Liver (tissue), 9 donors: Measurements from ENCODE around the gene MVB12B. TPM values are rescaled to one million over a fixed set of nuclear protein-coding genes. Genes with fewer than 3 reads are reported as not detected.

Source experiments
- DNase-seq: peaks from one replicate; pipeline ENCODE4 v3.0.0-alpha.2; 2017; ENCODE audit warnings: low spot score
- H3K27ac ChIP-seq, 2 donors: one replicate each; pipeline ENCODE4 v1.7.0; 2013; ENCODE audit warnings: inconsistent platforms in 2 of 2, low read length in 2 of 2, control low read depth in 1 of 2, low read depth in 1 of 2, mild to moderate bottlenecking in 1 of 2
- H3K27me3 ChIP-seq, 4 donors: one replicate each; pipeline versions ENCODE4 v1.6.1 to v1.7.0; 2013; ENCODE audit warnings: low read length in 3 of 4, inconsistent platforms in 1 of 4, mild to moderate bottlenecking in 1 of 4, moderate library complexity in 1 of 4; ENCODE audit not compliant: control insufficient read depth in 4 of 4, insufficient read depth in 4 of 4
- H3K36me3 ChIP-seq, 4 donors: one replicate each; pipeline versions ENCODE4 v1.6.1 to v1.7.0; 2013; ENCODE audit warnings: low read length in 3 of 4, mild to moderate bottlenecking in 3 of 4, low read depth in 1 of 4, moderate library complexity in 1 of 4; ENCODE audit not compliant: control insufficient read depth in 4 of 4, insufficient read depth in 3 of 4
- H3K4me1 ChIP-seq, 4 donors: one replicate each; pipeline versions ENCODE4 v1.6.1 to v1.7.0; 2013; ENCODE audit warnings: low read length in 3 of 4, mild to moderate bottlenecking in 3 of 4, moderate library complexity in 1 of 4; ENCODE audit not compliant: control insufficient read depth in 4 of 4, insufficient read depth in 4 of 4
- H3K4me3 ChIP-seq, 3 donors: one replicate each; pipeline versions ENCODE4 v1.6.1 to v1.7.0; 2013; ENCODE audit warnings: low read length in 3 of 3, control low read depth in 1 of 3, low read depth in 1 of 3, mild to moderate bottlenecking in 1 of 3
- H3K9ac ChIP-seq, 2 donors: one replicate each; pipeline ENCODE4 v1.7.0; 2013; ENCODE audit warnings: low read length in 2 of 2, mild to moderate bottlenecking in 2 of 2, moderate library complexity in 2 of 2, control low read depth in 1 of 2, low read depth in 1 of 2
- H3K9me3 ChIP-seq, 4 donors: one replicate each; pipeline versions ENCODE4 v1.6.1 to v1.7.0; 2013; ENCODE audit warnings: low read length in 3 of 4; ENCODE audit not compliant: control insufficient read depth in 4 of 4
- EGR1 ChIP-seq, 2 donors: IDR thresholded peaks; 2 replicates each; pipeline ENCODE4 v1.6.1; 2016 to 2018; ENCODE audit warnings: antibody characterized with exemption in 2 of 2, low read depth in 2 of 2
- FOXA2 ChIP-seq: IDR thresholded peaks from 2 replicates; pipeline ENCODE4 v1.6.1; 2016; ENCODE audit warnings: antibody characterized with exemption
- GABPA ChIP-seq, 2 donors: IDR thresholded peaks in 1 of 2; conservative IDR thresholded peaks in 1 of 2; 2 replicates each; pipeline ENCODE4 v1.6.1; 2016; ENCODE audit warnings: antibody characterized with exemption in 2 of 2, mild to moderate bottlenecking in 1 of 2, moderate library complexity in 1 of 2
- HNF4A ChIP-seq, 2 donors: conservative IDR thresholded peaks; 2 replicates each; pipeline ENCODE4 v1.6.1; 2016; ENCODE audit warnings: antibody characterized with exemption in 2 of 2, mild to moderate bottlenecking in 2 of 2
- HNF4G ChIP-seq: IDR thresholded peaks from 2 replicates; pipeline ENCODE4 v1.6.1; 2016; ENCODE audit warnings: antibody characterized with exemption
- MAX ChIP-seq: IDR thresholded peaks from 2 replicates; pipeline ENCODE4 v1.6.1; 2016; ENCODE audit warnings: antibody characterized with exemption
- RAD21 ChIP-seq, 2 donors: IDR thresholded peaks; 2 replicates each; pipeline ENCODE4 v1.6.1; 2016; ENCODE audit warnings: antibody characterized with exemption in 2 of 2, mild to moderate bottlenecking in 2 of 2
- REST ChIP-seq: IDR thresholded peaks from 2 replicates; pipeline ENCODE4 v1.6.1; 2016; ENCODE audit warnings: antibody characterized with exemption, mild to moderate bottlenecking
- RXRA ChIP-seq, 2 donors: IDR thresholded peaks; 2 replicates each; pipeline ENCODE4 v1.6.1; 2017 to 2018; ENCODE audit warnings: antibody characterized with exemption in 2 of 2, mild to moderate bottlenecking in 1 of 2
- SP1 ChIP-seq: IDR thresholded peaks from 2 replicates; pipeline ENCODE4 v1.6.1; 2018; ENCODE audit warnings: antibody characterized with exemption, mild to moderate bottlenecking
- TAF1 ChIP-seq: conservative IDR thresholded peaks from 2 replicates; pipeline ENCODE4 v1.6.1; 2016; ENCODE audit warnings: antibody characterized with exemption, mild to moderate bottlenecking
- YY1 ChIP-seq: IDR thresholded peaks from 2 replicates; pipeline ENCODE4 v1.6.1; 2016; ENCODE audit warnings: antibody characterized with exemption, mild to moderate bottlenecking
- WGBS: extraction: QIAGEN DNeasy Blood & Tissue Kit; methylation state at CpG from one replicate; pipeline ENCODE4 v1.1.7; 2013; 5-methylcytosine and 5-hydroxymethylcytosine counted together
- polyA plus RNA-seq, 2 donors: library from polyadenylated mRNA; stranded (reverse) in 1 of 2; unstranded in 1 of 2; fragments of 200-250 nt in 1 of 2; fragments of >200 nt in 1 of 2; fragmentation: Nextera tagmentation in 1 of 2; extraction: Ambion mirVana in 1 of 2; gene quantifications; one replicate each; pipeline versions ENCODE4 v1.2.1 to v1.2.3, GENCODE V29; 2013 to 2015
- total RNA-seq, 2 donors: library from RNA; depleted of rRNA; stranded (reverse); fragments of >200 nt; gene quantifications; one replicate each; pipeline ENCODE4 v1.2.3, GENCODE V29; 2014
- TF ChIP-seq, protein P1 (sequence below): IDR thresholded peaks from 2 replicates; pipeline ENCODE4 v1.6.1; 2016; ENCODE audit warnings: antibody characterized with exemption
- TF ChIP-seq, protein P2 (sequence below): fragments of 150-350 bp; IDR thresholded peaks from 2 replicates; pipeline ENCODE4 v1.5.1; 2017; ENCODE audit warnings: improper control_type of control experiment, low read depth, low read length; ENCODE audit not compliant: missing input control
- TF ChIP-seq, protein P3 (sequence below): IDR thresholded peaks from 2 replicates; pipeline ENCODE4 v1.6.1; 2016; ENCODE audit warnings: antibody characterized with exemption
- donor health status: healthy.
- donor health status: healthy.
- donor health status: healthy.
- donor health status: healthy.
- donor health status: healthy.

MVB12B gene
- total and polyA plus RNA-seq, 4 donors = 5.3 to 12.4 (median 8.4) TPM

- TF ChIP-seq YY1 (no peak), REST (no peak), FOXA2 (no peak), HNF4A (conservative IDR thresholded peaks at IDR 0.05) (no peak), HNF4G (no peak), SP1 (no peak), GABPA (IDR thresholded peaks at IDR 0.05 in 1 of 2, conservative IDR thresholded peaks at IDR 0.05 in 1 of 2) (no peak), RXRA (IDR thresholded peaks at IDR 0.05) (no peak), RAD21 (IDR thresholded peaks at IDR 0.05) (no peak), EGR1 (IDR thresholded peaks at IDR 0.05; ENCODE audit: low read depth in 2 of 2) (no peak), TAF1 (no peak)
- TF ChIP-seq, protein P1, sequence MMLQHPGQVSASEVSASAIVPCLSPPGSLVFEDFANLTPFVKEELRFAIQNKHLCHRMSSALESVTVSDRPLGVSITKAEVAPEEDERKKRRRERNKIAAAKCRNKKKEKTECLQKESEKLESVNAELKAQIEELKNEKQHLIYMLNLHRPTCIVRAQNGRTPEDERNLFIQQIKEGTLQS = no peak
- TF ChIP-seq, protein P2, sequence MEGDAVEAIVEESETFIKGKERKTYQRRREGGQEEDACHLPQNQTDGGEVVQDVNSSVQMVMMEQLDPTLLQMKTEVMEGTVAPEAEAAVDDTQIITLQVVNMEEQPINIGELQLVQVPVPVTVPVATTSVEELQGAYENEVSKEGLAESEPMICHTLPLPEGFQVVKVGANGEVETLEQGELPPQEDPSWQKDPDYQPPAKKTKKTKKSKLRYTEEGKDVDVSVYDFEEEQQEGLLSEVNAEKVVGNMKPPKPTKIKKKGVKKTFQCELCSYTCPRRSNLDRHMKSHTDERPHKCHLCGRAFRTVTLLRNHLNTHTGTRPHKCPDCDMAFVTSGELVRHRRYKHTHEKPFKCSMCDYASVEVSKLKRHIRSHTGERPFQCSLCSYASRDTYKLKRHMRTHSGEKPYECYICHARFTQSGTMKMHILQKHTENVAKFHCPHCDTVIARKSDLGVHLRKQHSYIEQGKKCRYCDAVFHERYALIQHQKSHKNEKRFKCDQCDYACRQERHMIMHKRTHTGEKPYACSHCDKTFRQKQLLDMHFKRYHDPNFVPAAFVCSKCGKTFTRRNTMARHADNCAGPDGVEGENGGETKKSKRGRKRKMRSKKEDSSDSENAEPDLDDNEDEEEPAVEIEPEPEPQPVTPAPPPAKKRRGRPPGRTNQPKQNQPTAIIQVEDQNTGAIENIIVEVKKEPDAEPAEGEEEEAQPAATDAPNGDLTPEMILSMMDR = no peak
- TF ChIP-seq, protein P3, sequence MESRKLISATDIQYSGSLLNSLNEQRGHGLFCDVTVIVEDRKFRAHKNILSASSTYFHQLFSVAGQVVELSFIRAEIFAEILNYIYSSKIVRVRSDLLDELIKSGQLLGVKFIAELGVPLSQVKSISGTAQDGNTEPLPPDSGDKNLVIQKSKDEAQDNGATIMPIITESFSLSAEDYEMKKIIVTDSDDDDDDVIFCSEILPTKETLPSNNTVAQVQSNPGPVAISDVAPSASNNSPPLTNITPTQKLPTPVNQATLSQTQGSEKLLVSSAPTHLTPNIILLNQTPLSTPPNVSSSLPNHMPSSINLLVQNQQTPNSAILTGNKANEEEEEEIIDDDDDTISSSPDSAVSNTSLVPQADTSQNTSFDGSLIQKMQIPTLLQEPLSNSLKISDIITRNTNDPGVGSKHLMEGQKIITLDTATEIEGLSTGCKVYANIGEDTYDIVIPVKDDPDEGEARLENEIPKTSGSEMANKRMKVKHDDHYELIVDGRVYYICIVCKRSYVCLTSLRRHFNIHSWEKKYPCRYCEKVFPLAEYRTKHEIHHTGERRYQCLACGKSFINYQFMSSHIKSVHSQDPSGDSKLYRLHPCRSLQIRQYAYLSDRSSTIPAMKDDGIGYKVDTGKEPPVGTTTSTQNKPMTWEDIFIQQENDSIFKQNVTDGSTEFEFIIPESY = no peak
- Histone ChIP-seq H3K9me3 (no peaks in the 10 kb centered on the region), H3K4me3 (no peak overlapping the region), H3K9ac (no peak overlapping the region), H3K27ac (no peak overlapping the region), H3K4me1 (peaks cover 0 to 2% (median under 1%) of the 10 kb centered on the region in 4 donors), H3K36me3 (no peaks in the 10 kb centered on the region), H3K27me3 (no peaks in the 10 kb centered on the region)
- 76% methylated on average over 18 of the region's 18 CpGs for WGBS
- no peak for DNase-seq
Measured at GRCh38 chr9:126376311-126377175, 49.9 kb downstream of the MVB12B start.

DNA sequence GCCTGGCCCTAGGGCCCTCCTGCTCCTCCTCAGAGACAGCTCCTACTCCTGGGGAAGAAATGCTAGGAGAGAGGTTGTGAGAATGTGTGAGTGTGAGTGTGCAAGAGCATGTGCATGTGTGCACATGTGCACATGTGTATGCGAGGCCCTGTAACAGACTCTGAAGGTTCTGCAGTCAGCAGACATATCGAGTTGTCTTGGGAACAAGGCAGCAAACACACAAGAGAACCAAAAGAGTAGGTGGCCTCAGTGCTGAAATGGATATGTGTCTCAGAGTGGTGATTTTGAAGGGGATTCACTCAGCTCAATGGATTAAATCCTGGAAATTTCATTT is 50.5 kb downstream of the MVB12B start:
- WGBS = 96% methylated on average over 2 of the region's 2 CpGs
- Histone ChIP-seq H3K9me3 (no peaks in the 10 kb centered on the region), H3K27ac (no peak overlapping the region), H3K4me3 (no peak overlapping the region), H3K36me3 (no peaks in the 10 kb centered on the region), H3K9ac (no peak overlapping the region), H3K4me1 (peaks cover 0 to 2% (median 0%) of the 10 kb centered on the region in 4 donors), H3K27me3 (no peaks in the 10 kb centered on the region)
- no peak for DNase-seq
- no peak for TF ChIP-seq HNF4A (conservative IDR thresholded peaks at IDR 0.05)
- TF ChIP-seq YY1 = no peak
- TF ChIP-seq SP1 = no peak
- no peak for TF ChIP-seq GABPA (IDR thresholded peaks at IDR 0.05 in 1 of 2, conservative IDR thresholded peaks at IDR 0.05 in 1 of 2)
- no peak for TF ChIP-seq REST
- TF ChIP-seq, protein P1 = no peak
- TF ChIP-seq FOXA2 = no peak
- TF ChIP-seq RAD21 (IDR thresholded peaks at IDR 0.05) = no peak
- no peak for TF ChIP-seq MAX
- TF ChIP-seq EGR1 (IDR thresholded peaks at IDR 0.05; ENCODE audit: low read depth in 2 of 2) = no peak
- TF ChIP-seq, protein P3 = no peak
